H1 (cell line): Measurements from ENCODE around the gene ID1. TPM values are rescaled to one million over a fixed set of nuclear protein-coding genes. Genes with fewer than 3 reads are reported as not detected.

Experiments used
- CEBPB ChIP-seq: IDR thresholded peaks from 2 replicates; pipeline ENCODE4 v1.6.1; 2012; ENCODE audit warnings: low read depth, low read length
- CHD1 ChIP-seq: IDR thresholded peaks from 2 replicates; pipeline ENCODE4 v1.6.1; 2012; ENCODE audit warnings: low read depth, low read length, improper control_type of control experiment
- CHD7 ChIP-seq: fragments of 300-600 bp; sonication (generic); IDR thresholded peaks from 2 replicates; pipeline ENCODE4 v1.7.1; 2012; ENCODE audit warnings: low read length, moderate library complexity, mild to moderate bottlenecking, inconsistent platforms; ENCODE audit not compliant: insufficient replicate concordance
- GABPA ChIP-seq: IDR thresholded peaks from 2 replicates; pipeline ENCODE4 v1.6.1; 2011; ENCODE audit warnings: mild to moderate bottlenecking, low read length, moderate library complexity, borderline replicate concordance; ENCODE audit not compliant: insufficient read depth
- MAX ChIP-seq: IDR thresholded peaks from 2 replicates; pipeline ENCODE4 v1.6.1; 2012; ENCODE audit warnings: inconsistent platforms
- POLR2A ChIP-seq, 2 experiments: IDR thresholded peaks; 1 replicate in 1 of 2; 2 replicates in 1 of 2; pipeline ENCODE4 v1.6.1; 2011; ENCODE audit warnings: low read depth in 2 of 2, low read length in 2 of 2, mild to moderate bottlenecking in 2 of 2; ENCODE audit errors: control extremely low read depth in 1 of 2
- POU5F1 ChIP-seq: IDR thresholded peaks from 2 replicates; pipeline ENCODE4 v1.6.1; 2011; ENCODE audit warnings: low read depth, mild to moderate bottlenecking, low read length, moderate library complexity
- SP2 ChIP-seq: IDR thresholded peaks from 2 replicates; pipeline ENCODE4 v1.6.1; 2012; ENCODE audit warnings: mild to moderate bottlenecking, low read length, inconsistent platforms
- SP4 ChIP-seq: IDR thresholded peaks from 2 replicates; pipeline ENCODE4 v1.6.1; 2012; ENCODE audit warnings: low read length, inconsistent platforms
- TEAD4 ChIP-seq: IDR thresholded peaks from 2 replicates; pipeline ENCODE4 v1.6.1; 2012; ENCODE audit warnings: low read depth, low read length, inconsistent platforms, mixed read lengths
- ZNF274 ChIP-seq: IDR thresholded peaks from 2 replicates; pipeline ENCODE4 v1.7.0; 2012; ENCODE audit warnings: low read length, borderline replicate concordance; ENCODE audit errors: extremely low read depth
- polyA plus RNA-seq, 7 experiments: library from polyadenylated mRNA; depleted of rRNA in 3 of 7; stranded (reverse) in 5 of 7; unstranded in 2 of 7; fragments of >200 nt in 5 of 7; fragments of 200-250 nt in 2 of 7; gene quantifications; 1 replicate in 5 of 7; 2 replicates in 1 of 7; 4 replicates in 1 of 7; pipeline versions ENCODE4 v1.2.1 to v1.2.3, GENCODE V29; 2011 to 2013; ENCODE audit warnings: missing spikeins in 2 of 7, mixed read lengths in 2 of 7
- total RNA-seq: library from RNA; stranded (reverse); fragmentation: NEBNext Ultra II Directional; extraction: Animal tissue kit (Norgen Biotek cat#: 25700); gene quantifications from 2 replicates; pipeline ENCODE4 v1.2.1, GENCODE V29; 2021

The ID1 gene
- total and polyA plus RNA-seq, 2 of the 8 experiments (the other 6 are each of a cell fraction or from before 2014, with no cell fraction given) = 120 to 357 TPM

GRCh38 chr20:31572701-31573554, 32.2 kb upstream of the ID1 start (continued):
- TF ChIP-seq CHD7 (no peak), CHD1 (no peak), TEAD4 (peak; percentile 93), SP2 (no peak), CEBPB (peak; percentile 97), ZNF274 (no peak), GABPA (no peak), SP4 (peak; percentile 91), POU5F1 (no peak), MAX (peak; percentile 69), POLR2A (IDR thresholded peaks at IDR 0.05; ENCODE audit: control extremely low read depth in 1 of 2, low read depth in 2 of 2, low read length in 2 of 2) (peak; percentile 98)
